Measurements from ENCODE around the gene GALNT7. TPM values are rescaled to one million over a fixed set of nuclear protein-coding genes. Genes with fewer than 3 reads are reported as not detected.

The GALNT7 gene
- total RNA-seq, 1 experiment from 2014 or later, result 13.8 TPM

GRCh38 chr4:173166491-173166890 is 2.1 kb upstream of the GALNT7 start:
- TF ChIP-seq CTCF (conservative IDR thresholded peaks at IDR 0.05; ENCODE audit: low read depth, low read length), result no peak
- TF ChIP-seq EZH2phosphoT487 (IDR thresholded peaks at IDR 0.05; ENCODE audit: borderline replicate concordance, low read length), result no peak
- TF ChIP-seq EZH2 (IDR thresholded peaks at IDR 0.05; ENCODE audit: low read length, unreplicated experiment), result no peak
- no peak overlapping the region for H2AFZ ChIP-seq (ENCODE audit: low read length)

GRCh38 chr4:173167758-173168395 is 734 bp upstream of the GALNT7 start:
- Histone ChIP-seq H3K4me3 (ENCODE audit: low read length) (peak overlapping the region; percentile 87), H3K4me2 (ENCODE audit: low read length) (peak overlapping the region; percentile 84), H3K27ac (ENCODE audit: low read length) (peak overlapping the region; percentile 83), H3K79me2 (ENCODE audit: low read length) (peaks cover 39% of the 10 kb centered on the region), H3K9me3 (ENCODE audit: low read length) (no peaks in the 10 kb centered on the region), H3K4me1 (ENCODE audit: insufficient read depth, low read length) (peaks cover 19% of the 10 kb centered on the region), H2AFZ (ENCODE audit: low read length) (peak overlapping the region; percentile 76), H3K27me3 (ENCODE audit: low read length) (no peaks in the 10 kb centered on the region), H3F3A (ENCODE audit: low read length, unreplicated experiment) (no peaks in the 10 kb centered on the region), H3K36me3 (ENCODE audit: low read depth, low read length) (no peaks in the 10 kb centered on the region), H3K9me2 (replicated peaks; ENCODE audit: low read length) (no peaks in the 10 kb centered on the region), H3K9ac (ENCODE audit: low read length) (peak overlapping the region; percentile 89), H4K20me1 (ENCODE audit: low read length) (peaks cover 10% of the 10 kb centered on the region)
- intact Hi-C loops (cut with micrococcal nuclease), result no loop called here
- peak; percentile 32 for ATAC-seq
- POLR2A ChIA-PET (ENCODE audit: unreplicated experiment), result interaction anchor here (0.7 kb wide), 1 partner anchor 84 kb away, joined by 7 read pairs; no protein-coding TSS in a partner anchor
- TSS peak; percentile 59 for BruUV-seq (replicated peaks)
- DNase-seq, result peak; percentile 48
- no peak for TF ChIP-seq EZH2phosphoT487 (IDR thresholded peaks at IDR 0.05; ENCODE audit: borderline replicate concordance, low read length)
- TF ChIP-seq EZH2 (IDR thresholded peaks at IDR 0.05; ENCODE audit: low read length, unreplicated experiment), result no peak
- no peak for TF ChIP-seq CTCF (conservative IDR thresholded peaks at IDR 0.05; ENCODE audit: low read depth, low read length)
- CTCF ChIA-PET, result interaction anchor here (0.5 to 1.1 kb wide), 5 partner anchors 110 to 161 kb away, joined by 3 to 11 read pairs (median 5); no protein-coding TSS in a partner anchor

More at GRCh38 chr4:173166491-173166890, 2.1 kb upstream of the GALNT7 start:
- peaks cover 25% of the 10 kb centered on the region for H3K79me2 ChIP-seq (ENCODE audit: low read length)
- H3K27ac ChIP-seq (ENCODE audit: low read length), result no peak overlapping the region
- H3F3A ChIP-seq (ENCODE audit: low read length, unreplicated experiment), result no peaks in the 10 kb centered on the region
- peaks cover 10% of the 10 kb centered on the region for H4K20me1 ChIP-seq (ENCODE audit: low read length)
- DNase-seq, result no peak
- H3K4me2 ChIP-seq (ENCODE audit: low read length), result peak overlapping the region; percentile 26; the same call in 1 of the 2 replicates
- H3K9me3 ChIP-seq (ENCODE audit: low read length), result no peaks in the 10 kb centered on the region
- ChIA-PET CTCF (no interaction called here), POLR2A (ENCODE audit: unreplicated experiment) (no interaction called here)
- H3K9ac ChIP-seq (ENCODE audit: low read length), result no peak overlapping the region
- ATAC-seq, result no peak
- no peaks in the 10 kb centered on the region for H3K9me2 ChIP-seq (replicated peaks; ENCODE audit: low read length)
- H3K4me1 ChIP-seq (ENCODE audit: insufficient read depth, low read length), result peaks cover 19% of the 10 kb centered on the region
- no peak overlapping the region for H3K4me3 ChIP-seq (ENCODE audit: low read length)
- no TSS peak for BruUV-seq (replicated peaks)
- no peaks in the 10 kb centered on the region for H3K27me3 ChIP-seq (ENCODE audit: low read length)
- no peaks in the 10 kb centered on the region for H3K36me3 ChIP-seq (ENCODE audit: low read depth, low read length)
- intact Hi-C loops (cut with micrococcal nuclease), result no loop called here

DNA sequence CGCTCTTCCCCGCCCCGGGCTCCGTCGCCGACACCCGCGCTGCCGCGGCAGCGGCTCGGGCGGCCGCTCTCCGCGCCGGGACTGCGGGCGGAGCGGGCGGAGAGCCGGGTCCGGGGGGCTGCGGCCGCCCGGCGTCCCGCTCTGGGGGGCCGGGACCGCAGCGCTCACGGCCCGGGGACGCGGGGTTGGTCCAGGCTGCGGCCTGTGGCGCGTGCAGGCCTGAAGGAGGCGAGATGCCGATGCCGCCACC is 492 bp downstream of the GALNT7 start:
- TF ChIP-seq EZH2phosphoT487 (IDR thresholded peaks at IDR 0.05; ENCODE audit: borderline replicate concordance, low read length) (no peak), CTCF (conservative IDR thresholded peaks at IDR 0.05; ENCODE audit: low read depth, low read length) (no peak)
- H3K79me2 ChIP-seq (ENCODE audit: low read length), result peaks cover 52% of the 10 kb centered on the region
- H4K20me1 ChIP-seq (ENCODE audit: low read length), result peaks cover 10% of the 10 kb centered on the region
- no peak overlapping the region for H2AFZ ChIP-seq (ENCODE audit: low read length)
- BruUV-seq (replicated peaks), result no TSS peak
- no peaks in the 10 kb centered on the region for H3F3A ChIP-seq (ENCODE audit: low read length, unreplicated experiment)
- H3K36me3 ChIP-seq (ENCODE audit: low read depth, low read length), result no peaks in the 10 kb centered on the region
- H3K4me2 ChIP-seq (ENCODE audit: low read length), result peak overlapping the region; percentile 99
- intact Hi-C loops (cut with micrococcal nuclease), result no loop called here
- ChIA-PET CTCF (interaction anchor here (0.5 to 0.9 kb wide), 2 partner anchors 65 to 155 kb away, joined by 3 to 11 read pairs; no protein-coding TSS in a partner anchor), POLR2A (ENCODE audit: unreplicated experiment) (no interaction called here)
- no peaks in the 10 kb centered on the region for H3K27me3 ChIP-seq (ENCODE audit: low read length)
- peak overlapping the region; percentile 59; the same call in 1 of the 2 replicates for H3K27ac ChIP-seq (ENCODE audit: low read length)
- H3K9ac ChIP-seq (ENCODE audit: low read length), result peak overlapping the region; percentile 78; the same call in 1 of the 2 replicates
- peaks cover 26% of the 10 kb centered on the region for H3K4me1 ChIP-seq (ENCODE audit: insufficient read depth, low read length)
- H3K9me3 ChIP-seq (ENCODE audit: low read length), result no peaks in the 10 kb centered on the region
- no peak; the same call in 1 of the 2 replicates for ATAC-seq
- H3K4me3 ChIP-seq (ENCODE audit: low read length), result peak overlapping the region; percentile 93
- no peaks in the 10 kb centered on the region for H3K9me2 ChIP-seq (replicated peaks; ENCODE audit: low read length)
- peak; percentile 15 for DNase-seq

Data from PC-3 (cell line).